HL-60/S4 treated with phorbol 12-myristate 13-acetate at 8.2 ng/mL for 4 days and 3 days (cell line): ENCODE data around the gene CENPL.
"Not testable (repeated sequence)": the region's sequence is repeated elsewhere in the genome, so short reads cannot be mapped to it uniquely, and the experiment has no call there.

Source experiments
- in situ Hi-C: fragments of 300-500 bp; cut with MboI; formaldehyde crosslinking; loops from 2 replicates; pipeline ENCODE4 v1.15.0; 2022; ENCODE audit warnings: low sequenced_read_pairs

The CENPL gene

GRCh38 chr1:173859547-173859946 is 34.9 kb upstream of the CENPL start:
- in situ Hi-C loops = not testable (repeated sequence)

DNA sequence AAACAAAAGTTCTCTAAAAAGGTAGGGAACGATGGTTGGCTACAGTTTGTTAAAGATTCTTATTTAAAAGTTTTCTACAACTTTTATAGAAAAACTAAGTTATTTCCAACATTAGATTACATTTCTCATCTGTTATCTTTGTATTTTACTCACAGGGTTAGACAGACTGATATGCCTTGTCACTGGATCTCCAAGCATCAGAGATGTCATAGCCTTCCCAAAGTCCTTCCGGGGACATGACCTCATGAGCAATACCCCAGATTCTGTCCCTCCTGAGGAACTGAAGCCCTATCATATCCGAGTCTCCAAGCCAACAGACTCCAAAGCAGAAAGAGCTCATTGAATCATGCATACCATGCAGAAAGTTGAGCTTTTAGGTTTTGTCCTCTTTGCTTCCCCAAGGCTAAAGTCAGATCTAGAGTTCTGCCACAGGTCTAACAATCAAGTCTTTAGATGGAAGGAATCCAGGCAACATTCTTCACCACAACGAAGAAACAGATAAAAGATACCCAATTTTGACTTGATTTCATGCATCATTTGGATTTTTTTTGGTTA is 32.8 kb upstream of the CENPL start:
- in situ Hi-C loops = no loop called here

- in situ Hi-C loops = no loop called here
Measured at GRCh38 chr1:173856903-173857302, 32.2 kb upstream of the CENPL start.

GRCh38 chr1:173856014-173856413 is 31.3 kb upstream of the CENPL start:
- in situ Hi-C loops = no loop called here

DNA sequence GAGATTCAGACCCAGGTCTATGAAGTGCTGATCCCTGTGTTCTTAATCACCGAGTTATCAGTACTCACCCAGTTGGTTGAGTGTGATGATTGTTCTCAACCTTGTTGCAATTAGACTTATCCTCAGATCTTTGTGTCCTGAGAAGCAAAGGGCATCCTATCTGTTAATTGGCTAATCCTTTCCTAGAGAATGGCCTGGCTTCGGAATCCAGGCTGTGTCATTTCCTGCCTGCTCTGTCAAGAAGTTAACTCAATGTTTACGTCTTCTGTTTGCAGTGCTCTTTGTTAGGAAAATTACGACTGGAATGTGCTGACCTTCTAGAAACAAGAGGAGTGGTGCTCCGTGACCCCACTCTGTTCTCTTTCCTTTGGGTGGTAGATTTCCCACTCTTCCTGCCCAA is 28.4 kb upstream of the CENPL start:
- in situ Hi-C loops = no loop called here

GRCh38 chr1:173852105-173852504 is 27.4 kb upstream of the CENPL start:
- in situ Hi-C loops = no loop called here

- in situ Hi-C loops = no loop called here
Measured at GRCh38 chr1:173832748-173833147, 8.1 kb upstream of the CENPL start.

DNA sequence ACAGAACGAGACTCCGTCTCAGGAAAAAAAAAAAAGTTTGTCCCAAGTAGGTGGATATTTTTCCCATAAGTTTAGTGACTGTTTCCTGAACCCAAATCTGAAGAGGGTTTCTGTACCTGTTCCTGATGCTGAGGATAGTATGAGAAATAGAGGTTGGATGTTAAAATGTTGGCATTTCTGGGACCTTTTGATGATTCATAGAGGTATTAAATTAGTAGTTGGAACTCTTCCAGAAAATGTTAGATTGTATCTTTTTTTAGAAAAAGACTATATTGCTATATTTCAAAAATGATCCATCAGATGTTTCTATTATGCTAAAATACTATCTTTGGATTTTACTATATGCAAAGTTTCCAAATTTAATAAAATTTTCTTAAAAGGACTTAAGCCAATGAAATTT is 2.9 kb upstream of the CENPL start:
- in situ Hi-C loops = no loop called here

DNA sequence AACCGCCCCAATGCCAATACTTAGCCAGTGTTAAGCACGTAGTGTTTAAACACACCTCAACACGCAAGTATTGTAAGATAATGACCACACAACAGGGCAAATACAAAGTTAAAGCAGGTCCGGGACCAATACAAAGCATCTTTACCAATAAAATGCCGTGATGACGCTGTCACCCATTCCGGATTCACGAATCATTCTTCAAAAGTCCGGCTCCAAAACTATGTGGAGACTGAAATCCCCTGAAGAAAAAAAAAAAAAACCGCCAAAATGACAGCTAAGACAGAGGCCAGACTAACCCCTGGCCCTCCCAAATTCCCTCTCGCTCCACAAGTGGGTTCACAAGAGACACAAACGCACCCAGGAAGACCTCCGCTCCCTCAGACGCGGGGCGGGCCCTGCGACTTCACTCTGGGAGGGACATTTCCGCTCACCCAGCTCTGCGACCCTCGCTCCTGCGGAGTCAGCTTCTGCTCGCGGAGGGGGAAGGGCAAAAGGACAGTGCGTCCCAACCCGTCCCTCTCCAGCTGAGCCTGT is 835 bp downstream of the CENPL start:
- in situ Hi-C loops = loop anchor here (25.0 kb wide), 1 partner anchor 387 kb away; no protein-coding TSS in a partner anchor

DNA sequence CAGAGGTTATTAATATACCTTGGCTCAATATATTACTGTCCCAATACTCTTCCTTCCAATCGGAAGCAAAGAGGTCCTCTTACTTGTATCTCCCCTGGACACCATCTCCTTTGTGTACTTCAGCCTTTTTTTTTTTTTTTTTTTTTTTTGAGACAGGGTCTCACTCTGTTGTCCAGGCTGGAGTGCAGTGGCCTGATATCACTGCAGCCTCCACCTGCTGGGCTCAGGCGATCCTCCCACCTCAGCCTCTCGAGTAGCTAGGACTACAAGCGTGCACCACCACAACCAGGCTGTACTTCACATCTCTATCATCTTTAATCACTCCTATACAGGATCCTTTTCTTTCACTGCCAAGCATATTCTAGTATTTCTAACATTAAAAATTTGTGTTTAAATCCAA is 3.0 kb downstream of the CENPL start:
- in situ Hi-C loops = loop anchor here (25.0 kb wide), 1 partner anchor 384 kb away; no protein-coding TSS in a partner anchor

DNA sequence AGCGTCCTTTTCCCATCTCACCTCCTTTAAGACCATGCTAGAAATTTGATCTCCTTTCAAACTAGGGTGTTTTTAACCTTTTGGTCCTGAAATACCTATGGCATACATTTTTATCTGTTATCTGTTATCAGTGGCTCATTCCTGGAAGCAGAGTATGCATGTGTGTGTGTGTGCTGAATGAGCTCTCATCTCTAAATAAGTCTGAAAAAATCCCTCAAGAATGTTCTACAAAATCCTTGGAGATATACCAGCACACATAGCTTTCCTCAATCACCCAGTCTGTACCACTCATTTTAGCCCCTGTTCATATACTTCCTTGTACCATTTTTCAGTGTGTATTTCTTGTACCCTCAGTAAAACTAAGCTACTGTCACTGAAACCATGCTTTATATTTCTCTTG is 6.2 kb downstream of the CENPL start:
- in situ Hi-C loops = loop anchor here (25.0 kb wide), 1 partner anchor 381 kb away; no protein-coding TSS in a partner anchor

GRCh38 chr1:173813654-173814053 is 11.0 kb downstream of the CENPL start:
- in situ Hi-C loops = loop anchor here (25.0 kb wide), 1 partner anchor 376 kb away; no protein-coding TSS in a partner anchor

GRCh38 chr1:173802961-173803360 is 21.7 kb downstream of the CENPL start:
- in situ Hi-C loops = loop anchor here (25.0 kb wide), 1 partner anchor 366 kb away; no protein-coding TSS in a partner anchor

DNA sequence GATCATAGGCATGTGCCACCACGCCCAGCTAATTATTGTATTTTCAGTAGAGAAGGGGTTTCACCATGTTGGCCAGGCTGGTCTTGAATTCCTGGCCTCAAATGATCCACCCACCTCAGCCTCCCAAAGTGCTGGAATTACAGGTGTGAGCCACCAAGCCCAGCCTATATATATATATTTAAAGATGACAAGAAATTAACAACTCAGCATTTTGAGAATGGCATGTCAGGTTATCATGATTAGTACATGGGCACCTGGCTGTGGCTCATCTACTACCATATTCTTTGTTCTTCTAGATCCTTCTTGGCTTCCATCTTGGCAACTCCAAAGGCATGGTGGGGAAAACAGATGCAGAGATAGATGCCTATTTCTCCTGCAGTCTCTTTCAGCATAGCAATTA is 24.7 kb downstream of the CENPL start:
- in situ Hi-C loops = loop anchor here (25.0 kb wide), 1 partner anchor 363 kb away; no protein-coding TSS in a partner anchor

DNA sequence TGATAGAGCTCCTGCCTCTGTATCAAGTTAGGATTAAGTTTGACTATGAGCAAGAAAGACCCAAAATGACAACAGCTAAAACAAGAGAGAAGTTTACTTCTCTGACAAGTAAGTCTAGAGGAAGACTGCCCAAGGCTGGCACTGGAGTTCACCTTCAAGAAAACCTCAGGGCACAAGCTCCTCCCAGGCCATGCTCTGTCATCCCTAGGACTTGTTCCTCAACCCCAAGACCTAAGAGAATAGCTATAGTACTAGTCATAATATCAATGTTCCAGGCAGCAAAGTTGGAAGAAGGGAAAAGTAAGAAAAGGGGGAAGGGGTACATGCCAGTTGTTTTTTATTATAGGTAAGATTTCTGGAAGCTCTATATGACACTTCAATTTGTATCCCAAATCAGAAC is 26.6 kb downstream of the CENPL start:
- in situ Hi-C loops = no loop called here

- in situ Hi-C loops = no loop called here
Measured at GRCh38 chr1:173789841-173790240, 34.8 kb downstream of the CENPL start.

GRCh38 chr1:173784997-173785396 is 39.7 kb downstream of the CENPL start:
- in situ Hi-C loops = no loop called here

GRCh38 chr1:173779936-173780335 is 44.7 kb downstream of the CENPL start:
- in situ Hi-C loops = no loop called here

DNA sequence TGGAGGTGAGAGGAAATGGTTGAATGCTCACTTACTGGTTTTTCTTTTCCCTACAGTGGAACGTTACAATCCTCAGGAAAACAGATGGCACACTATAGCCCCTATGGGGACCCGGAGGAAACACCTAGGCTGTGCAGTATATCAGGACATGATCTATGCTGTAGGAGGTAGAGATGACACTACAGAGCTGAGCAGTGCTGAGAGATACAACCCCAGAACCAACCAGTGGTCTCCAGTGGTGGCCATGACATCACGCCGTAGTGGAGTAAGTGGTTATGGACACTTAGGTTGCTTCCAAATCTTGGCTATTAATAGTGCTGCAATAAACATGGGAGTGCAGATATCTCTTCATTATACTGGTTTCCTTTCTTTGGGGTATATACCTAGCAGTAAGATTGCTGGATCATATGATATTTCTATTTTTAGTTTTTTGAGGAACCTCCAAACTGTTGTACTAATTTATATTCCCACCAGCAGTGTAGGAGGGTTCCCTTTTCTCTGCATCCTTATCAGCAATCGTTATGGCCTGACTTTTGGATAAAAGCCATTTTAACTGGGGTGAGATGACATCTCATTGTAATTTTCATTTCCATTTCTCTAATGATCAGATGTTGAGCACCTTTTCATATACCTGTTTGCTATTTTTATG is 49.0 kb downstream of the CENPL start:
- in situ Hi-C loops = no loop called here

GRCh38 chr1:173771560-173771959 is 53.1 kb downstream of the CENPL start:
- in situ Hi-C loops = no loop called here

- in situ Hi-C loops = not testable (repeated sequence)
Measured at GRCh38 chr1:173770330-173770729, 54.4 kb downstream of the CENPL start.

DNA sequence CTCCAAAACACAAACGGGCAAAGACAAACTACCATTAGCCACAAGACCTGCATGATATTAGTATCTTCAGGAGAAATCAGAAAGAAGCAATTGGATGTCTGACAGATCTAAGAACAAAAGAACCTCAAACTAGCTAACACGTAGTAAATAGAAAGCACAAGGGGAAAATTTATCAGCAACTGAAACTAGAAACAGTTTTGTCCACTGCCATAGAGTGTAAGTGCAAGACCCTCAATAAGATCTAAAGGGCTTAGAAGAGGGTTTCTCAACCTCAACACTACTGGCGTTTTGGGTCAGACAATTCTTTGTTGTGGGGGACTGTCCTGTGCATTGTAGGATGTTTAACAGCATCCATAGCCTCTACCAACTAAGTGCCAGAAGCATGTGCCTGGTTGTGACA is 55.9 kb downstream of the CENPL start:
- in situ Hi-C loops = no loop called here
